HCT116 (cell line): Measurements from ENCODE around the gene PRKN. TPM values are rescaled to one million over a fixed set of nuclear protein-coding genes. Genes with fewer than 3 reads are reported as not detected.

Source experiments
- ATAC-seq: fragments of 200-7000 bp; cut with Tn5 transposase; 2 replicates; pipeline ENCODE4 v1.9.1; 2020; ENCODE audit warnings: mild to moderate bottlenecking, moderate library complexity
- BruUV-seq: library from RNA; stranded (reverse); fragments of 400-500 nt; replicated peaks from 2 replicates; lab custom pipeline; 2021; lab: Mats Ljungman, UMichigan
- CTCF ChIA-PET: fragments of 300-600 bp; sonication (Branson Sonifier 250); formaldehyde crosslinking; loops from one replicate; lab custom pipeline; 2021; ENCODE audit warnings: antibody characterized with exemption; lab: Charles Lee
- POLR2A ChIA-PET: fragments of 300-600, 350-600 bp; sonication (Branson Sonifier 250); formaldehyde crosslinking; loops from one replicate; lab custom pipeline; 2021; ENCODE audit warnings: antibody characterized with exemption; lab: Charles Lee
- RAD21 ChIA-PET, 2 experiments: fragments of 300-600 bp; sonication (Branson Sonifier 250); formaldehyde crosslinking; loops; one replicate each; lab custom pipeline; 2023; ENCODE audit warnings: low total read pairs in 2 of 2; ENCODE audit not compliant: uncharacterized antibody in 2 of 2, unreplicated experiment in 2 of 2, low non-redundant PET in 1 of 2; lab: Charles Lee
- DNase-seq: peaks from one replicate; pipeline ENCODE4 v3.0.0-alpha.2; 2010; ENCODE audit warnings: low read depth, low spot score
- H2AFZ ChIP-seq: fragments of 200-600 bp; shearing (Covaris generic), sonication (generic); 2 replicates; pipeline ENCODE4 v1.6.1; 2017; ENCODE audit warnings: low read depth, mixed run types, mixed read lengths, antibody characterized with exemption, low read length; ENCODE audit not compliant: poor library complexity, severe bottlenecking
- H3K27ac ChIP-seq: 2 replicates; pipeline ENCODE4 v1.5.1; 2012; ENCODE audit warnings: low read depth, low read length
- H3K27me3 ChIP-seq: fragments of 200-600 bp; sonication (generic); 2 replicates; pipeline ENCODE4 v1.6.1; 2016; ENCODE audit warnings: mixed run types, low read length, mixed read lengths; ENCODE audit not compliant: insufficient read depth
- H3K36me3 ChIP-seq, 2 experiments: fragments of 200-500 bp in 1 of 2; fragments of 200-600 bp in 1 of 2; sonication (Bioruptor generic) in 1 of 2; sonication (generic) in 1 of 2; 2 replicates each; pipeline versions ENCODE4 v1.5.1 to v1.6.1; 2014 to 2016; ENCODE audit warnings: low read length in 2 of 2, inconsistent platforms in 1 of 2, mixed read lengths in 1 of 2, mixed run types in 1 of 2; ENCODE audit not compliant: insufficient read depth in 2 of 2, control insufficient read depth in 1 of 2
- H3K4me1 ChIP-seq, 2 experiments: fragments of 200-600 bp in 1 of 2; sonication (generic) in 1 of 2; 2 replicates each; pipeline versions ENCODE4 v1.5.1 to v1.6.1; 2012 to 2017; ENCODE audit warnings: low read length in 2 of 2, inconsistent platforms in 1 of 2, mild to moderate bottlenecking in 1 of 2, mixed read lengths in 1 of 2, mixed run types in 1 of 2, moderate library complexity in 1 of 2; ENCODE audit not compliant: insufficient read depth in 2 of 2, control insufficient read depth in 1 of 2
- H3K4me2 ChIP-seq: fragments of 200-600 bp; sonication (generic); 2 replicates; pipeline ENCODE4 v1.6.1; 2017; ENCODE audit warnings: mixed run types, low read length, mixed read lengths
- H3K4me3 ChIP-seq, 2 experiments: fragments of 200-600 bp in 1 of 2; sonication (generic) in 1 of 2; replicated peaks in 1 of 2; 2 replicates each; pipeline ENCODE4 v1.5.1; 2011 to 2016; ENCODE audit warnings: low read length in 2 of 2, control low read depth in 1 of 2, low read depth in 1 of 2, mild to moderate bottlenecking in 1 of 2, mixed read lengths in 1 of 2, mixed run types in 1 of 2
- H3K79me2 ChIP-seq: fragments of 200-600 bp; sonication (generic); 2 replicates; pipeline ENCODE4 v1.6.1; 2017; ENCODE audit warnings: mild to moderate bottlenecking, mixed run types, low read length, moderate library complexity, mixed read lengths; ENCODE audit not compliant: insufficient read depth
- H3K9ac ChIP-seq: fragments of 200-600 bp; sonication (generic); 2 replicates; pipeline ENCODE4 v1.6.1; 2016; ENCODE audit warnings: low read length, mixed read lengths
- H3K9me2 ChIP-seq: fragments of 200-600 bp; sonication (generic), shearing (Covaris generic); 2 replicates; pipeline ENCODE4 v1.6.1; 2017; ENCODE audit warnings: mixed run types, mild to moderate bottlenecking, moderate library complexity; ENCODE audit not compliant: insufficient read depth
- H3K9me3 ChIP-seq, 2 experiments: fragments of 200-500 bp in 1 of 2; fragments of 200-600 bp in 1 of 2; sonication (Bioruptor generic) in 1 of 2; sonication (generic) in 1 of 2; 2 replicates each; pipeline ENCODE4 v1.6.1; 2014 to 2017; ENCODE audit warnings: low read length in 2 of 2, mixed read lengths in 2 of 2, inconsistent platforms in 1 of 2, low read depth in 1 of 2, mild to moderate bottlenecking in 1 of 2, mixed run types in 1 of 2, moderate library complexity in 1 of 2; ENCODE audit not compliant: control insufficient read depth in 1 of 2, insufficient read depth in 1 of 2
- H4K20me1 ChIP-seq: fragments of 200-600 bp; sonication (generic), shearing (Covaris generic); 2 replicates; pipeline ENCODE4 v1.6.1; 2017; ENCODE audit warnings: mixed run types, mild to moderate bottlenecking, moderate library complexity; ENCODE audit not compliant: insufficient read depth
- CEBPB ChIP-seq: IDR thresholded peaks from 2 replicates; pipeline ENCODE4 v1.6.1; 2012; ENCODE audit warnings: low read depth
- ELF1 ChIP-seq: IDR thresholded peaks from 2 replicates; pipeline ENCODE4 v1.6.1; 2012; ENCODE audit warnings: low read depth, borderline replicate concordance
- EZH2 ChIP-seq: fragments of 200-600 bp; sonication (generic); IDR thresholded peaks from 2 replicates; pipeline ENCODE4 v1.6.1; 2017; ENCODE audit warnings: antibody characterized with exemption, mixed run types
- POLR2A ChIP-seq: IDR thresholded peaks from 2 replicates; pipeline ENCODE4 v1.7.0; 2011; ENCODE audit warnings: borderline replicate concordance; ENCODE audit not compliant: insufficient read depth, insufficient read length; ENCODE audit errors: extremely low read depth
- POLR2AphosphoS5 ChIP-seq: IDR thresholded peaks from 2 replicates; pipeline ENCODE4 v1.6.1; 2011; ENCODE audit warnings: mild to moderate bottlenecking, low read depth, low read length, moderate library complexity
- SIN3A ChIP-seq: IDR thresholded peaks from 2 replicates; pipeline ENCODE4 v1.6.1; 2012; ENCODE audit warnings: low read depth
- SRF ChIP-seq: IDR thresholded peaks from 2 replicates; pipeline ENCODE4 v1.6.1; 2012; ENCODE audit warnings: low read depth
- TCF7L2 ChIP-seq: IDR thresholded peaks from 2 replicates; pipeline ENCODE4 v1.7.0; 2011; ENCODE audit warnings: borderline replicate concordance, inconsistent platforms; ENCODE audit not compliant: insufficient read depth, insufficient read length; ENCODE audit errors: extremely low read depth
- YY1 ChIP-seq: IDR thresholded peaks from 2 replicates; pipeline ENCODE4 v1.6.1; 2011; ENCODE audit warnings: low read length, low read depth, moderate library complexity, mild to moderate bottlenecking; ENCODE audit not compliant: insufficient replicate concordance; ENCODE audit errors: extremely low read depth
- ZFX ChIP-seq: fragments of 450-650 bp; IDR thresholded peaks from 2 replicates; pipeline ENCODE4 v1.6.1; 2017
- intact Hi-C: fragments of 100-400 bp; cut with micrococcal nuclease; formaldehyde crosslinking; loops from 2 replicates; pipeline ENCODE4 v1.10.0; 2022
- total RNA-seq: library from RNA; stranded (reverse); gene quantifications from one replicate; pipeline ENCODE4 v1.2.1, GENCODE V29; 2021; ENCODE audit not compliant: unreplicated experiment
- TF ChIP-seq, protein P1 (sequence below): IDR thresholded peaks from 2 replicates; pipeline ENCODE4 v1.6.1; 2012; ENCODE audit warnings: low read depth
- TF ChIP-seq, protein P2 (sequence below): IDR thresholded peaks from 2 replicates; pipeline ENCODE4 v1.6.1; 2011; ENCODE audit warnings: mild to moderate bottlenecking, low read length, moderate library complexity; ENCODE audit not compliant: insufficient replicate concordance; ENCODE audit errors: extremely low read depth
- TF ChIP-seq, protein P3 (sequence below): IDR thresholded peaks from 2 replicates; pipeline ENCODE4 v1.6.1; 2012

PRKN gene
- total RNA-seq, 1 experiment from 2014 or later: 2.6 TPM

DNA sequence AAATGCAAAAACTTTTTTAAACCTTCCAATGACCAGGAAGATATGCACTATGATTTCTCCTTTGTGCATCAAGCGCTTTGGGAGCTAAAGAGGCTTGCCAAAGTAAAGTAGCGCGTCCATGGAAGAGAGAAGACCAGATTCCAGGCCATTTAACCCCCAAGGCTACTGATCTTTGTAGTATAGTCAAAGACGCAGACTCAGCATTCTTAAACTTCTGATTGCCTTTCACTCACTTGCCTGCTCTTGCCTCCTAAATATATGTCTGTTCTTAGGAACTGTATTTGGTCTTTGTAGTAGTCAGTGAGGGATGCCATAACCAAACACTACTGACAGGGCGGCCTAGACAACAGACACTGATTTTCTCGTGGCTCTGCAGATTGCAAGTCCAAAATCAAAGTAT lies 426.4 kb downstream of the PRKN start:
- POLR2A ChIA-PET: no interaction called here
- H3K27me3 ChIP-seq: no peaks in the 10 kb centered on the region
- no peaks in the 10 kb centered on the region for H4K20me1 ChIP-seq

DNA sequence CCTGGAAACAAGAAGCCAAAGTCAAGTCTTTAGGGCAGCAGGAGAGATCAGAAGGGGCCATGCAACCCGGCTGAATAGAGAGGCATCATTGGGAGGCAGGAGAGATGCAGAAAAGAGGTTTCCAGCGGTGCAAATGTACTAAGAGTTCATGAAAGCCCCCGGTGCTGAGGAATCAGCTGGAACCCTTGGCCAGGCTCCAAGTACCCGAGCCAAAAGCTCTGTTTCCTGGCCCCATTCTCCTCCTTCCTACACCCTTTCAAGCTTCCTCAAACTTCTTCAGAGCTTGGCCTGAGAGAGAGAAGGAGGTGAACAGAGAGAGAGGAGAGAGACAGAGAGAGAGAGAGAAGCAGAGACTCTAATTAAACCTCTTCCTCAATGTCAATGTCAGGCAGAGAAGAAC lies 433.5 kb downstream of the PRKN start:
- no peak for ATAC-seq
- no peak overlapping the region for H3K4me3 ChIP-seq
- intact Hi-C loops: no loop called here
- no peaks in the 10 kb centered on the region for H3K9me3 ChIP-seq
- POLR2A ChIA-PET: no interaction called here
- H3K79me2 ChIP-seq: no peaks in the 10 kb centered on the region
- H3K27ac ChIP-seq: no peak overlapping the region
- H3K27me3 ChIP-seq: peaks cover 2% of the 10 kb centered on the region; the same call in 1 of the 2 replicates
- no peaks in the 10 kb centered on the region for H3K4me1 ChIP-seq
- TF ChIP-seq SIN3A (no peak), POLR2A (no peak), CEBPB (no peak), TCF7L2 (no peak), POLR2AphosphoS5 (no peak), SRF (no peak), YY1 (no peak), ELF1 (no peak), EZH2 (no peak)
- TF ChIP-seq, protein P1, sequence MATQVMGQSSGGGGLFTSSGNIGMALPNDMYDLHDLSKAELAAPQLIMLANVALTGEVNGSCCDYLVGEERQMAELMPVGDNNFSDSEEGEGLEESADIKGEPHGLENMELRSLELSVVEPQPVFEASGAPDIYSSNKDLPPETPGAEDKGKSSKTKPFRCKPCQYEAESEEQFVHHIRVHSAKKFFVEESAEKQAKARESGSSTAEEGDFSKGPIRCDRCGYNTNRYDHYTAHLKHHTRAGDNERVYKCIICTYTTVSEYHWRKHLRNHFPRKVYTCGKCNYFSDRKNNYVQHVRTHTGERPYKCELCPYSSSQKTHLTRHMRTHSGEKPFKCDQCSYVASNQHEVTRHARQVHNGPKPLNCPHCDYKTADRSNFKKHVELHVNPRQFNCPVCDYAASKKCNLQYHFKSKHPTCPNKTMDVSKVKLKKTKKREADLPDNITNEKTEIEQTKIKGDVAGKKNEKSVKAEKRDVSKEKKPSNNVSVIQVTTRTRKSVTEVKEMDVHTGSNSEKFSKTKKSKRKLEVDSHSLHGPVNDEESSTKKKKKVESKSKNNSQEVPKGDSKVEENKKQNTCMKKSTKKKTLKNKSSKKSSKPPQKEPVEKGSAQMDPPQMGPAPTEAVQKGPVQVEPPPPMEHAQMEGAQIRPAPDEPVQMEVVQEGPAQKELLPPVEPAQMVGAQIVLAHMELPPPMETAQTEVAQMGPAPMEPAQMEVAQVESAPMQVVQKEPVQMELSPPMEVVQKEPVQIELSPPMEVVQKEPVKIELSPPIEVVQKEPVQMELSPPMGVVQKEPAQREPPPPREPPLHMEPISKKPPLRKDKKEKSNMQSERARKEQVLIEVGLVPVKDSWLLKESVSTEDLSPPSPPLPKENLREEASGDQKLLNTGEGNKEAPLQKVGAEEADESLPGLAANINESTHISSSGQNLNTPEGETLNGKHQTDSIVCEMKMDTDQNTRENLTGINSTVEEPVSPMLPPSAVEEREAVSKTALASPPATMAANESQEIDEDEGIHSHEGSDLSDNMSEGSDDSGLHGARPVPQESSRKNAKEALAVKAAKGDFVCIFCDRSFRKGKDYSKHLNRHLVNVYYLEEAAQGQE: no peak
- TF ChIP-seq, protein P2, sequence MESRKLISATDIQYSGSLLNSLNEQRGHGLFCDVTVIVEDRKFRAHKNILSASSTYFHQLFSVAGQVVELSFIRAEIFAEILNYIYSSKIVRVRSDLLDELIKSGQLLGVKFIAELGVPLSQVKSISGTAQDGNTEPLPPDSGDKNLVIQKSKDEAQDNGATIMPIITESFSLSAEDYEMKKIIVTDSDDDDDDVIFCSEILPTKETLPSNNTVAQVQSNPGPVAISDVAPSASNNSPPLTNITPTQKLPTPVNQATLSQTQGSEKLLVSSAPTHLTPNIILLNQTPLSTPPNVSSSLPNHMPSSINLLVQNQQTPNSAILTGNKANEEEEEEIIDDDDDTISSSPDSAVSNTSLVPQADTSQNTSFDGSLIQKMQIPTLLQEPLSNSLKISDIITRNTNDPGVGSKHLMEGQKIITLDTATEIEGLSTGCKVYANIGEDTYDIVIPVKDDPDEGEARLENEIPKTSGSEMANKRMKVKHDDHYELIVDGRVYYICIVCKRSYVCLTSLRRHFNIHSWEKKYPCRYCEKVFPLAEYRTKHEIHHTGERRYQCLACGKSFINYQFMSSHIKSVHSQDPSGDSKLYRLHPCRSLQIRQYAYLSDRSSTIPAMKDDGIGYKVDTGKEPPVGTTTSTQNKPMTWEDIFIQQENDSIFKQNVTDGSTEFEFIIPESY: no peak
- TF ChIP-seq, protein P3, sequence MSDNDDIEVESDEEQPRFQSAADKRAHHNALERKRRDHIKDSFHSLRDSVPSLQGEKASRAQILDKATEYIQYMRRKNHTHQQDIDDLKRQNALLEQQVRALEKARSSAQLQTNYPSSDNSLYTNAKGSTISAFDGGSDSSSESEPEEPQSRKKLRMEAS: no peak
- H3K9me2 ChIP-seq: no peaks in the 10 kb centered on the region
- no TSS peak for BruUV-seq
- no peak overlapping the region for H2AFZ ChIP-seq
- H3K4me2 ChIP-seq: no peak overlapping the region
- H3K36me3 ChIP-seq: no peaks in the 10 kb centered on the region
- CTCF ChIA-PET: no interaction called here
- H3K9ac ChIP-seq: no peak overlapping the region
- no peaks in the 10 kb centered on the region for H4K20me1 ChIP-seq
- RAD21 ChIA-PET: no interaction called here
- no peak for DNase-seq

More for the DNA sequence above, 426.4 kb downstream of the PRKN start:
- DNase-seq (no peak), ATAC-seq (no peak)
- TF ChIP-seq POLR2AphosphoS5 (no peak), ZFX (no peak)
- intact Hi-C loops: no loop called here
- Histone ChIP-seq H3K27ac (no peak overlapping the region), H3K9me3 (no peaks in the 10 kb centered on the region; a peak in 1 of 4 replicates), H3K36me3 (no peaks in the 10 kb centered on the region), H3K9ac (no peak overlapping the region), H3K9me2 (no peaks in the 10 kb centered on the region), H2AFZ (no peak overlapping the region), H3K4me1 (no peaks in the 10 kb centered on the region), H3K79me2 (no peaks in the 10 kb centered on the region), H3K4me2 (no peak overlapping the region), H3K4me3 (no peak overlapping the region)
- BruUV-seq: no TSS peak
- ChIA-PET CTCF (no interaction called here), RAD21 (no interaction called here)
